ENCODE data around the gene GTPBP2. TPM values are rescaled to one million over a fixed set of nuclear protein-coding genes. Genes with fewer than 3 reads are reported as not detected.
"Not testable (repeated sequence)": the region's sequence is repeated elsewhere in the genome, so short reads cannot be mapped to it uniquely, and the experiment has no call there.

Gene GTPBP2
- total RNA-seq, 1 experiment from 2014 or later, result 59.4 TPM

DNA sequence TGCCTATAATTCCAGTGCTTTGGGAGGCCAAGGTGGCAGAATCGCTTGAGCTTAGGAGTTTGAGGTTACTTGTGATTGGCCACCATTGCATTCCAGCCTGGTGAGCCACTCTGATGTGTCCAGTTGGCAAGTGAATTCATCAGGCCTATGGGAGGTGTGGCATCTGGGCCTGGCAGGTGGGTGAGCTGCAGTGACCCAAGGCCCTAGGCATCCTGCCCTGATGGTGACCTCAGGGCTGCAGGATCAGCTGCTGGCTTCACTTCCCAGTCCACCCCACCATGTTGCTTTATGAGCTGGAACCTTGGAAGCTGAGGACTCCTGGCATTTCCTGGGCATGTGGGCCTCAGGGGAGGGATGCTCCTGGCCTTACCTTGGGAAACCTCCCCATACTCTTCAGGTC lies 36.3 kb upstream of the GTPBP2 start:
- H3K4me3 ChIP-seq (ENCODE audit: low read depth in 2 of 2, low read length in 2 of 2), result no peak overlapping the region
- TF ChIP-seq SIN3A (IDR thresholded peaks at IDR 0.05; ENCODE audit: borderline replicate concordance, insufficient read depth, low read depth, low read length) (no peak), POLR2AphosphoS5 (IDR thresholded peaks at IDR 0.05; ENCODE audit: low read depth, low read length) (no peak)
- H3K4me1 ChIP-seq (ENCODE audit: control insufficient read depth, insufficient read depth, low read length), result peaks cover 9% of the 10 kb centered on the region
- H3K27me3 ChIP-seq (ENCODE audit: control insufficient read depth, insufficient read depth, low read length), result no peaks in the 10 kb centered on the region
- intact Hi-C loops (cut with micrococcal nuclease; ENCODE audit: unreplicated experiment) (loop anchor here (5.0 kb wide), 1 partner anchor 107 kb away; the partner anchor contains the start of gene VEGFA), in situ Hi-C loops (cut with HindIII; ENCODE audit: low pct_unique_long_range_greater_than_20kb, low sequenced_read_pairs) (no loop called here)
- H3K36me3 ChIP-seq (ENCODE audit: control insufficient read depth, insufficient read depth, low read length), result no peaks in the 10 kb centered on the region
- ChIA-PET CTCF (interaction anchor here (1.1 kb wide), 1 partner anchor 413 kb away, joined by 6 read pairs; no protein-coding TSS in a partner anchor), POLR2A (interaction anchor here (0.6 kb wide), 2 partner anchors 20 to 33 kb away, joined by 3 to 9 read pairs; no protein-coding TSS in a partner anchor)
- no peaks in the 10 kb centered on the region for H3K9me3 ChIP-seq (ENCODE audit: control insufficient read depth, insufficient read depth, low read depth, low read length)
- BruUV-seq (replicated peaks), result no TSS peak
- H3K27ac ChIP-seq (ENCODE audit: low read length), result no peak overlapping the region
- ATAC-seq (no peak), DNase-seq (ENCODE audit: low read depth, low spot score) (no peak)

DNA sequence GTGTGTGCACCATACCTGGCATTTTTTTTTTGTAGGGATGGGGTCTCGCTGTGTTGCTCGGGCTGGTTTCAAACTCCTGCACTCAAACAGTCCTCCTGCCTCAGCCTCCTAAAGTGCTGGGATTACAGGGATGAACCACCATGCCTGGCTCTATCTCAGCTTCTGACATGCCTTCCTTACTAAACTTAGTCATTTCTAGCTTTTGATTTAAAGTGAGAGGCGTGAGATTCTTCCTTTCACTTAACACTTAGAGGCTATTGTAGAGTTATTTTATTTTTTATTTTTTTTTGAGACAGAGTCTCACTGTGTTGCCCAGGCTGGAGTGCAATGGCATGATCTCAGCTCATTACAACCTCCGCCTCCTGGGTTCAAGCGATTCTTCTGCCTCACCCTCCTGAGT lies 33.9 kb upstream of the GTPBP2 start:
- BruUV-seq (replicated peaks); H3K9me3 ChIP-seq (ENCODE audit: control insufficient read depth, insufficient read depth, low read depth, low read length); ATAC-seq; in situ Hi-C loops (cut with HindIII; ENCODE audit: low pct_unique_long_range_greater_than_20kb, low sequenced_read_pairs); H3K36me3 ChIP-seq (ENCODE audit: control insufficient read depth, insufficient read depth, low read length); H3K27me3 ChIP-seq (ENCODE audit: control insufficient read depth, insufficient read depth, low read length); POLR2A ChIA-PET; H3K4me3 ChIP-seq (ENCODE audit: low read depth in 2 of 2, low read length in 2 of 2); H3K27ac ChIP-seq (ENCODE audit: low read length); intact Hi-C loops (cut with micrococcal nuclease; ENCODE audit: unreplicated experiment); H3K4me1 ChIP-seq (ENCODE audit: control insufficient read depth, insufficient read depth, low read length); DNase-seq (ENCODE audit: low read depth, low spot score): not testable (repeated sequence)
- CTCF ChIA-PET, result interaction anchor here (0.6 kb wide), 2 partner anchors 49 to 235 kb away, joined by 3 read pairs; no protein-coding TSS in a partner anchor

DNA sequence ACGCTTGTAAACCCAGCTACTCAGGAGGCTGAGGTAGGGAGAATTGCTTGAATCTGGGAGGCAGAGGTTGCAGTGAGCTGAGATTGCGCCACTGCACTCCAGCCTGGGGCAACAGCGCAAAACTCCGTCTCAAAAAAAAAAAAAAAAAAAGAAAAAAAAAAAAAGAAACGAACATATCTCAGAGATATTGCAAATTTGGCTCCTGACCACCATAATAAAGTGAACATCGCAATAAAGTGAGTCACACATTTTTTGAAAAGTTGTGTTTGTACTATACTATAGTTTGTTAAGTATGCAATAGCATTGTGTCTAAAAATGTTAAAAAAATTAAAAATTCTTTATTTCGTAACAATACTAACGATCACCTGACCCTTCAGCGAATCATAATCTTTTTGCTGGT lies 29.1 kb upstream of the GTPBP2 start:
- ChIA-PET CTCF (no interaction called here), POLR2A (no interaction called here)

More for the DNA sequence above, 29.1 kb upstream of the GTPBP2 start:
- in situ Hi-C loops (cut with HindIII; ENCODE audit: low pct_unique_long_range_greater_than_20kb, low sequenced_read_pairs), result no loop called here
- Histone ChIP-seq H3K27ac (ENCODE audit: low read length) (no peak overlapping the region), H3K4me3 (ENCODE audit: low read depth in 2 of 2, low read length in 2 of 2) (no peak overlapping the region), H3K27me3 (ENCODE audit: control insufficient read depth, insufficient read depth, low read length) (no peaks in the 10 kb centered on the region), H3K4me1 (ENCODE audit: control insufficient read depth, insufficient read depth, low read length) (no peaks in the 10 kb centered on the region), H3K9me3 (ENCODE audit: control insufficient read depth, insufficient read depth, low read depth, low read length) (no peaks in the 10 kb centered on the region), H3K36me3 (ENCODE audit: control insufficient read depth, insufficient read depth, low read length) (no peaks in the 10 kb centered on the region)
- no peak for ATAC-seq
- intact Hi-C loops (cut with micrococcal nuclease; ENCODE audit: unreplicated experiment), result no loop called here
- BruUV-seq (replicated peaks), result no TSS peak
- DNase-seq (ENCODE audit: low read depth, low spot score), result no peak
- TF ChIP-seq, protein P1, sequence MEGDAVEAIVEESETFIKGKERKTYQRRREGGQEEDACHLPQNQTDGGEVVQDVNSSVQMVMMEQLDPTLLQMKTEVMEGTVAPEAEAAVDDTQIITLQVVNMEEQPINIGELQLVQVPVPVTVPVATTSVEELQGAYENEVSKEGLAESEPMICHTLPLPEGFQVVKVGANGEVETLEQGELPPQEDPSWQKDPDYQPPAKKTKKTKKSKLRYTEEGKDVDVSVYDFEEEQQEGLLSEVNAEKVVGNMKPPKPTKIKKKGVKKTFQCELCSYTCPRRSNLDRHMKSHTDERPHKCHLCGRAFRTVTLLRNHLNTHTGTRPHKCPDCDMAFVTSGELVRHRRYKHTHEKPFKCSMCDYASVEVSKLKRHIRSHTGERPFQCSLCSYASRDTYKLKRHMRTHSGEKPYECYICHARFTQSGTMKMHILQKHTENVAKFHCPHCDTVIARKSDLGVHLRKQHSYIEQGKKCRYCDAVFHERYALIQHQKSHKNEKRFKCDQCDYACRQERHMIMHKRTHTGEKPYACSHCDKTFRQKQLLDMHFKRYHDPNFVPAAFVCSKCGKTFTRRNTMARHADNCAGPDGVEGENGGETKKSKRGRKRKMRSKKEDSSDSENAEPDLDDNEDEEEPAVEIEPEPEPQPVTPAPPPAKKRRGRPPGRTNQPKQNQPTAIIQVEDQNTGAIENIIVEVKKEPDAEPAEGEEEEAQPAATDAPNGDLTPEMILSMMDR (IDR thresholded peaks at IDR 0.05), result no peak
- TF ChIP-seq POLR2AphosphoS5 (IDR thresholded peaks at IDR 0.05; ENCODE audit: low read depth, low read length), result no peak
- no peak for TF ChIP-seq SIN3A (IDR thresholded peaks at IDR 0.05; ENCODE audit: borderline replicate concordance, insufficient read depth, low read depth, low read length)
- TF ChIP-seq TCF7L2 (IDR thresholded peaks at IDR 0.05; ENCODE audit: low read depth, low read length), result no peak
- TF ChIP-seq, protein P2, sequence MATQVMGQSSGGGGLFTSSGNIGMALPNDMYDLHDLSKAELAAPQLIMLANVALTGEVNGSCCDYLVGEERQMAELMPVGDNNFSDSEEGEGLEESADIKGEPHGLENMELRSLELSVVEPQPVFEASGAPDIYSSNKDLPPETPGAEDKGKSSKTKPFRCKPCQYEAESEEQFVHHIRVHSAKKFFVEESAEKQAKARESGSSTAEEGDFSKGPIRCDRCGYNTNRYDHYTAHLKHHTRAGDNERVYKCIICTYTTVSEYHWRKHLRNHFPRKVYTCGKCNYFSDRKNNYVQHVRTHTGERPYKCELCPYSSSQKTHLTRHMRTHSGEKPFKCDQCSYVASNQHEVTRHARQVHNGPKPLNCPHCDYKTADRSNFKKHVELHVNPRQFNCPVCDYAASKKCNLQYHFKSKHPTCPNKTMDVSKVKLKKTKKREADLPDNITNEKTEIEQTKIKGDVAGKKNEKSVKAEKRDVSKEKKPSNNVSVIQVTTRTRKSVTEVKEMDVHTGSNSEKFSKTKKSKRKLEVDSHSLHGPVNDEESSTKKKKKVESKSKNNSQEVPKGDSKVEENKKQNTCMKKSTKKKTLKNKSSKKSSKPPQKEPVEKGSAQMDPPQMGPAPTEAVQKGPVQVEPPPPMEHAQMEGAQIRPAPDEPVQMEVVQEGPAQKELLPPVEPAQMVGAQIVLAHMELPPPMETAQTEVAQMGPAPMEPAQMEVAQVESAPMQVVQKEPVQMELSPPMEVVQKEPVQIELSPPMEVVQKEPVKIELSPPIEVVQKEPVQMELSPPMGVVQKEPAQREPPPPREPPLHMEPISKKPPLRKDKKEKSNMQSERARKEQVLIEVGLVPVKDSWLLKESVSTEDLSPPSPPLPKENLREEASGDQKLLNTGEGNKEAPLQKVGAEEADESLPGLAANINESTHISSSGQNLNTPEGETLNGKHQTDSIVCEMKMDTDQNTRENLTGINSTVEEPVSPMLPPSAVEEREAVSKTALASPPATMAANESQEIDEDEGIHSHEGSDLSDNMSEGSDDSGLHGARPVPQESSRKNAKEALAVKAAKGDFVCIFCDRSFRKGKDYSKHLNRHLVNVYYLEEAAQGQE (IDR thresholded peaks at IDR 0.05; ENCODE audit: insufficient read depth in 1 of 2, low read depth in 2 of 2, low read length in 1 of 2), result no peak
